ENCODE data around the gene SERPINA5. TPM values are rescaled to one million over a fixed set of nuclear protein-coding genes. Genes with fewer than 3 reads are reported as not detected.

Gene SERPINA5
- total and polyA plus RNA-seq, 2 of the 8 experiments (the other 6 are each of a cell fraction or from before 2014, with no cell fraction given), result 1.8 to 1.9 TPM

- TF ChIP-seq, protein P1, sequence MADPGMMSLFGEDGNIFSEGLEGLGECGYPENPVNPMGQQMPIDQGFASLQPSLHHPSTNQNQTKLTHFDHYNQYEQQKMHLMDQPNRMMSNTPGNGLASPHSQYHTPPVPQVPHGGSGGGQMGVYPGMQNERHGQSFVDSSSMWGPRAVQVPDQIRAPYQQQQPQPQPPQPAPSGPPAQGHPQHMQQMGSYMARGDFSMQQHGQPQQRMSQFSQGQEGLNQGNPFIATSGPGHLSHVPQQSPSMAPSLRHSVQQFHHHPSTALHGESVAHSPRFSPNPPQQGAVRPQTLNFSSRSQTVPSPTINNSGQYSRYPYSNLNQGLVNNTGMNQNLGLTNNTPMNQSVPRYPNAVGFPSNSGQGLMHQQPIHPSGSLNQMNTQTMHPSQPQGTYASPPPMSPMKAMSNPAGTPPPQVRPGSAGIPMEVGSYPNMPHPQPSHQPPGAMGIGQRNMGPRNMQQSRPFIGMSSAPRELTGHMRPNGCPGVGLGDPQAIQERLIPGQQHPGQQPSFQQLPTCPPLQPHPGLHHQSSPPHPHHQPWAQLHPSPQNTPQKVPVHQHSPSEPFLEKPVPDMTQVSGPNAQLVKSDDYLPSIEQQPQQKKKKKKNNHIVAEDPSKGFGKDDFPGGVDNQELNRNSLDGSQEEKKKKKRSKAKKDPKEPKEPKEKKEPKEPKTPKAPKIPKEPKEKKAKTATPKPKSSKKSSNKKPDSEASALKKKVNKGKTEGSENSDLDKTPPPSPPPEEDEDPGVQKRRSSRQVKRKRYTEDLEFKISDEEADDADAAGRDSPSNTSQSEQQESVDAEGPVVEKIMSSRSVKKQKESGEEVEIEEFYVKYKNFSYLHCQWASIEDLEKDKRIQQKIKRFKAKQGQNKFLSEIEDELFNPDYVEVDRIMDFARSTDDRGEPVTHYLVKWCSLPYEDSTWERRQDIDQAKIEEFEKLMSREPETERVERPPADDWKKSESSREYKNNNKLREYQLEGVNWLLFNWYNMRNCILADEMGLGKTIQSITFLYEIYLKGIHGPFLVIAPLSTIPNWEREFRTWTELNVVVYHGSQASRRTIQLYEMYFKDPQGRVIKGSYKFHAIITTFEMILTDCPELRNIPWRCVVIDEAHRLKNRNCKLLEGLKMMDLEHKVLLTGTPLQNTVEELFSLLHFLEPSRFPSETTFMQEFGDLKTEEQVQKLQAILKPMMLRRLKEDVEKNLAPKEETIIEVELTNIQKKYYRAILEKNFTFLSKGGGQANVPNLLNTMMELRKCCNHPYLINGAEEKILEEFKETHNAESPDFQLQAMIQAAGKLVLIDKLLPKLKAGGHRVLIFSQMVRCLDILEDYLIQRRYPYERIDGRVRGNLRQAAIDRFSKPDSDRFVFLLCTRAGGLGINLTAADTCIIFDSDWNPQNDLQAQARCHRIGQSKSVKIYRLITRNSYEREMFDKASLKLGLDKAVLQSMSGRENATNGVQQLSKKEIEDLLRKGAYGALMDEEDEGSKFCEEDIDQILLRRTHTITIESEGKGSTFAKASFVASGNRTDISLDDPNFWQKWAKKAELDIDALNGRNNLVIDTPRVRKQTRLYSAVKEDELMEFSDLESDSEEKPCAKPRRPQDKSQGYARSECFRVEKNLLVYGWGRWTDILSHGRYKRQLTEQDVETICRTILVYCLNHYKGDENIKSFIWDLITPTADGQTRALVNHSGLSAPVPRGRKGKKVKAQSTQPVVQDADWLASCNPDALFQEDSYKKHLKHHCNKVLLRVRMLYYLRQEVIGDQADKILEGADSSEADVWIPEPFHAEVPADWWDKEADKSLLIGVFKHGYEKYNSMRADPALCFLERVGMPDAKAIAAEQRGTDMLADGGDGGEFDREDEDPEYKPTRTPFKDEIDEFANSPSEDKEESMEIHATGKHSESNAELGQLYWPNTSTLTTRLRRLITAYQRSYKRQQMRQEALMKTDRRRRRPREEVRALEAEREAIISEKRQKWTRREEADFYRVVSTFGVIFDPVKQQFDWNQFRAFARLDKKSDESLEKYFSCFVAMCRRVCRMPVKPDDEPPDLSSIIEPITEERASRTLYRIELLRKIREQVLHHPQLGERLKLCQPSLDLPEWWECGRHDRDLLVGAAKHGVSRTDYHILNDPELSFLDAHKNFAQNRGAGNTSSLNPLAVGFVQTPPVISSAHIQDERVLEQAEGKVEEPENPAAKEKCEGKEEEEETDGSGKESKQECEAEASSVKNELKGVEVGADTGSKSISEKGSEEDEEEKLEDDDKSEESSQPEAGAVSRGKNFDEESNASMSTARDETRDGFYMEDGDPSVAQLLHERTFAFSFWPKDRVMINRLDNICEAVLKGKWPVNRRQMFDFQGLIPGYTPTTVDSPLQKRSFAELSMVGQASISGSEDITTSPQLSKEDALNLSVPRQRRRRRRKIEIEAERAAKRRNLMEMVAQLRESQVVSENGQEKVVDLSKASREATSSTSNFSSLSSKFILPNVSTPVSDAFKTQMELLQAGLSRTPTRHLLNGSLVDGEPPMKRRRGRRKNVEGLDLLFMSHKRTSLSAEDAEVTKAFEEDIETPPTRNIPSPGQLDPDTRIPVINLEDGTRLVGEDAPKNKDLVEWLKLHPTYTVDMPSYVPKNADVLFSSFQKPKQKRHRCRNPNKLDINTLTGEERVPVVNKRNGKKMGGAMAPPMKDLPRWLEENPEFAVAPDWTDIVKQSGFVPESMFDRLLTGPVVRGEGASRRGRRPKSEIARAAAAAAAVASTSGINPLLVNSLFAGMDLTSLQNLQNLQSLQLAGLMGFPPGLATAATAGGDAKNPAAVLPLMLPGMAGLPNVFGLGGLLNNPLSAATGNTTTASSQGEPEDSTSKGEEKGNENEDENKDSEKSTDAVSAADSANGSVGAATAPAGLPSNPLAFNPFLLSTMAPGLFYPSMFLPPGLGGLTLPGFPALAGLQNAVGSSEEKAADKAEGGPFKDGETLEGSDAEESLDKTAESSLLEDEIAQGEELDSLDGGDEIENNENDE (IDR thresholded peaks at IDR 0.05; ENCODE audit: insufficient replicate concordance, low read length), result no peak
- TF ChIP-seq JUND (IDR thresholded peaks at IDR 0.05; ENCODE audit: low read length) (no peak), SIRT6 (IDR thresholded peaks at IDR 0.05; ENCODE audit: low read length) (no peak), CHD1 (IDR thresholded peaks at IDR 0.05; ENCODE audit: low read depth, low read length) (no peak), FOSL1 (IDR thresholded peaks at IDR 0.05; ENCODE audit: insufficient read depth, low read depth, low read length) (no peak), KDM1A (IDR thresholded peaks at IDR 0.05; ENCODE audit: borderline replicate concordance, low read length) (no peak), CTBP2 (IDR thresholded peaks at IDR 0.05; ENCODE audit: borderline replicate concordance, insufficient read depth, insufficient read length, low read length) (no peak), SUZ12 (IDR thresholded peaks at IDR 0.05; ENCODE audit: low read length) (no peak), ASH2L (IDR thresholded peaks at IDR 0.05; ENCODE audit: low read length) (no peak), POU5F1 (IDR thresholded peaks at IDR 0.05; ENCODE audit: low read depth, low read length) (no peak), RBBP5 (IDR thresholded peaks at IDR 0.05; ENCODE audit: borderline replicate concordance, low read depth, low read length) (no peak)
- TF ChIP-seq, protein P2, sequence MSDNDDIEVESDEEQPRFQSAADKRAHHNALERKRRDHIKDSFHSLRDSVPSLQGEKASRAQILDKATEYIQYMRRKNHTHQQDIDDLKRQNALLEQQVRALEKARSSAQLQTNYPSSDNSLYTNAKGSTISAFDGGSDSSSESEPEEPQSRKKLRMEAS (IDR thresholded peaks at IDR 0.05), result no peak
Observed at GRCh38 chr14:94596361-94596760, 15.1 kb downstream of the SERPINA5 start (continued).

Data from H1 (cell line).